ENCODE data around the gene PPP2R5D. TPM values are rescaled to one million over a fixed set of nuclear protein-coding genes. Genes with fewer than 3 reads are reported as not detected.

The PPP2R5D gene
- total and polyA plus RNA-seq, 4 donors: 42.9 to 86.8 (median 68.4) TPM

- no peaks in the 10 kb centered on the region for H3K4me1 ChIP-seq (ENCODE audit: control insufficient read depth, insufficient read depth, low read length)
- H3K4me3 ChIP-seq (ENCODE audit: low read depth, low read length): no peak overlapping the region
- peaks cover 53% of the 10 kb centered on the region for H3K36me3 ChIP-seq (ENCODE audit: control insufficient read depth, insufficient read depth, low read length)
- WGBS (ENCODE audit: insufficient coverage): no CpG with 5 or more reads among the region's 4 CpGs
- H3K27me3 ChIP-seq (ENCODE audit: control insufficient read depth, insufficient read depth, low read length): no peaks in the 10 kb centered on the region
- no peak overlapping the region for H3K27ac ChIP-seq (ENCODE audit: low read depth, low read length)
- H3K9me3 ChIP-seq (ENCODE audit: control insufficient read depth, insufficient read depth, low read length): no peaks in the 10 kb centered on the region
- DNase-seq (ENCODE audit: low read depth in 4 of 6, low spot score in 6 of 6): no peak
Observed at GRCh38 chr6:42970871-42971612, 13.3 kb upstream of the PPP2R5D start.

- no peaks in the 10 kb centered on the region for H3K9me3 ChIP-seq (ENCODE audit: control insufficient read depth, insufficient read depth, low read length)
- no peaks in the 10 kb centered on the region for H3K27me3 ChIP-seq (ENCODE audit: control insufficient read depth, insufficient read depth, low read length)
- H3K36me3 ChIP-seq (ENCODE audit: control insufficient read depth, insufficient read depth, low read length): peaks cover 45% of the 10 kb centered on the region
- no peaks in the 10 kb centered on the region for H3K4me1 ChIP-seq (ENCODE audit: control insufficient read depth, insufficient read depth, low read length)
- 88% methylated on average over 3 of the region's 3 CpGs for WGBS (ENCODE audit: insufficient coverage)
- DNase-seq (ENCODE audit: low read depth in 4 of 6, low spot score in 6 of 6): no peak
- no peak overlapping the region for H3K4me3 ChIP-seq (ENCODE audit: low read depth, low read length)
- no peak overlapping the region for H3K27ac ChIP-seq (ENCODE audit: low read depth, low read length)
Observed at GRCh38 chr6:42971746-42972327, 12.5 kb upstream of the PPP2R5D start.

GRCh38 chr6:42973926-42974325 is 10.4 kb upstream of the PPP2R5D start:
- Histone ChIP-seq H3K36me3 (ENCODE audit: control insufficient read depth, insufficient read depth, low read length) (peaks cover 26% of the 10 kb centered on the region), H3K4me1 (ENCODE audit: control insufficient read depth, insufficient read depth, low read length) (peaks cover 14% of the 10 kb centered on the region), H3K27ac (ENCODE audit: low read depth, low read length) (no peak overlapping the region), H3K4me3 (ENCODE audit: low read depth, low read length) (no peak overlapping the region), H3K9me3 (ENCODE audit: control insufficient read depth, insufficient read depth, low read length) (no peaks in the 10 kb centered on the region), H3K27me3 (ENCODE audit: control insufficient read depth, insufficient read depth, low read length) (no peaks in the 10 kb centered on the region)
- no CpG with 5 or more reads among the region's 3 CpGs for WGBS (ENCODE audit: insufficient coverage)
- no peak for DNase-seq (ENCODE audit: low read depth in 4 of 6, low spot score in 6 of 6)

- Histone ChIP-seq H3K27ac (ENCODE audit: low read depth, low read length) (no peak overlapping the region), H3K36me3 (ENCODE audit: control insufficient read depth, insufficient read depth, low read length) (peaks cover 15% of the 10 kb centered on the region), H3K4me1 (ENCODE audit: control insufficient read depth, insufficient read depth, low read length) (peaks cover 23% of the 10 kb centered on the region), H3K4me3 (ENCODE audit: low read depth, low read length) (no peak overlapping the region), H3K9me3 (ENCODE audit: control insufficient read depth, insufficient read depth, low read length) (no peaks in the 10 kb centered on the region), H3K27me3 (ENCODE audit: control insufficient read depth, insufficient read depth, low read length) (no peaks in the 10 kb centered on the region)
- WGBS (ENCODE audit: insufficient coverage): 95% methylated on average over 3 of the region's 5 CpGs
- no peak for DNase-seq (ENCODE audit: low read depth in 4 of 6, low spot score in 6 of 6)
Observed at GRCh38 chr6:42974919-42975505, 9.4 kb upstream of the PPP2R5D start.

- Histone ChIP-seq H3K36me3 (ENCODE audit: control insufficient read depth, insufficient read depth, low read length) (peaks cover 9% of the 10 kb centered on the region), H3K27me3 (ENCODE audit: control insufficient read depth, insufficient read depth, low read length) (no peaks in the 10 kb centered on the region), H3K27ac (ENCODE audit: low read depth, low read length) (no peak overlapping the region), H3K9me3 (ENCODE audit: control insufficient read depth, insufficient read depth, low read length) (no peaks in the 10 kb centered on the region), H3K4me3 (ENCODE audit: low read depth, low read length) (peak overlapping the region; percentile 70), H3K4me1 (ENCODE audit: control insufficient read depth, insufficient read depth, low read length) (peaks cover 31% of the 10 kb centered on the region)
- WGBS (ENCODE audit: insufficient coverage): 1% methylated on average over 28 of the region's 28 CpGs
- DNase-seq (ENCODE audit: low read depth in 4 of 6, low spot score in 6 of 6): no peak
Observed at GRCh38 chr6:42978487-42978838, 5.9 kb upstream of the PPP2R5D start.

- peaks cover 36% of the 10 kb centered on the region for H3K4me1 ChIP-seq (ENCODE audit: control insufficient read depth, insufficient read depth, low read length)
- H3K27ac ChIP-seq (ENCODE audit: low read depth, low read length): peak within 1 kb of the TSS; percentile 90
- WGBS (ENCODE audit: insufficient coverage): under 1% methylated on average over 59 of the region's 59 CpGs
- DNase-seq (ENCODE audit: low read depth in 4 of 6, low spot score in 6 of 6): peak; percentile 62 to 97 (median 86)
- peaks cover 5% of the 10 kb centered on the region for H3K36me3 ChIP-seq (ENCODE audit: control insufficient read depth, insufficient read depth, low read length)
- no peaks in the 10 kb centered on the region for H3K27me3 ChIP-seq (ENCODE audit: control insufficient read depth, insufficient read depth, low read length)
- peak within 1 kb of the TSS; percentile 70 for H3K4me3 ChIP-seq (ENCODE audit: low read depth, low read length)
- no peaks in the 10 kb centered on the region for H3K9me3 ChIP-seq (ENCODE audit: control insufficient read depth, insufficient read depth, low read length)
Observed at GRCh38 chr6:42978839-42979522, 5.4 kb upstream of the PPP2R5D start, which contains the start of gene PEX6. PEX6 (minus strand) TSS chr6:42979181; CDS start chr6:42979150, 31 bp downstream.

GRCh38 chr6:42979523-42980177 is 4.7 kb upstream of the PPP2R5D start:
- Histone ChIP-seq H3K36me3 (ENCODE audit: control insufficient read depth, insufficient read depth, low read length) (peaks cover 3% of the 10 kb centered on the region), H3K27me3 (ENCODE audit: control insufficient read depth, insufficient read depth, low read length) (no peaks in the 10 kb centered on the region), H3K4me1 (ENCODE audit: control insufficient read depth, insufficient read depth, low read length) (peaks cover 37% of the 10 kb centered on the region), H3K9me3 (ENCODE audit: control insufficient read depth, insufficient read depth, low read length) (no peaks in the 10 kb centered on the region), H3K27ac (ENCODE audit: low read depth, low read length) (peak overlapping the region; percentile 90), H3K4me3 (ENCODE audit: low read depth, low read length) (peak overlapping the region; percentile 70)
- no peak for DNase-seq (ENCODE audit: low read depth in 4 of 6, low spot score in 6 of 6)
- 44% methylated on average over 7 of the region's 9 CpGs for WGBS (ENCODE audit: insufficient coverage)

GRCh38 chr6:42981836-42982235 is 2.5 kb upstream of the PPP2R5D start:
- Histone ChIP-seq H3K9me3 (ENCODE audit: control insufficient read depth, insufficient read depth, low read length) (no peaks in the 10 kb centered on the region), H3K4me1 (ENCODE audit: control insufficient read depth, insufficient read depth, low read length) (peaks cover 53% of the 10 kb centered on the region), H3K27me3 (ENCODE audit: control insufficient read depth, insufficient read depth, low read length) (no peaks in the 10 kb centered on the region), H3K27ac (ENCODE audit: low read depth, low read length) (no peak overlapping the region), H3K36me3 (ENCODE audit: control insufficient read depth, insufficient read depth, low read length) (peaks cover 5% of the 10 kb centered on the region), H3K4me3 (ENCODE audit: low read depth, low read length) (no peak overlapping the region)
- no peak for DNase-seq (ENCODE audit: low read depth in 4 of 6, low spot score in 6 of 6)
- 93% methylated on average over 4 of the region's 5 CpGs for WGBS (ENCODE audit: insufficient coverage)

- H3K27me3 ChIP-seq (ENCODE audit: control insufficient read depth, insufficient read depth, low read length): no peaks in the 10 kb centered on the region
- peak overlapping the region; percentile 79 for H3K27ac ChIP-seq (ENCODE audit: low read depth, low read length)
- peak overlapping the region; percentile 69 for H3K4me3 ChIP-seq (ENCODE audit: low read depth, low read length)
- no peaks in the 10 kb centered on the region for H3K9me3 ChIP-seq (ENCODE audit: control insufficient read depth, insufficient read depth, low read length)
- 14% methylated on average over 12 of the region's 13 CpGs for WGBS (ENCODE audit: insufficient coverage)
- H3K4me1 ChIP-seq (ENCODE audit: control insufficient read depth, insufficient read depth, low read length): peaks cover 30% of the 10 kb centered on the region
- DNase-seq (ENCODE audit: low read depth in 4 of 6, low spot score in 6 of 6): peak in 2 of 6 donors; percentile 17 to 40
- peaks cover 24% of the 10 kb centered on the region for H3K36me3 ChIP-seq (ENCODE audit: control insufficient read depth, insufficient read depth, low read length)
Observed at GRCh38 chr6:42984924-42985475, 630 bp downstream of the PPP2R5D start.
